GM19328 (cell line): ENCODE results near the gene CCDC116.

Experiments used
- ATAC-seq: cut with Tn5 transposase; IDR thresholded peaks from one replicate; pipeline ENCODE4 v1.9.1; 2021; ENCODE audit warnings: mild to moderate bottlenecking, moderate library complexity; ENCODE audit not compliant: unreplicated experiment

CCDC116 gene

GRCh38 chr22:21650823-21651520 lies 18.4 kb downstream of the CCDC116 start:
- no peak for ATAC-seq

- peak; percentile 24 for ATAC-seq
These were observed 19.0 kb downstream of the CCDC116 start for GRCh38 chr22:21651521-21652009.

- ATAC-seq = peak; percentile 92
These were observed 19.5 kb downstream of the CCDC116 start for GRCh38 chr22:21652010-21652546.

GRCh38 chr22:21652547-21653545 lies 20.3 kb downstream of the CCDC116 start:
- ATAC-seq = no peak

GRCh38 chr22:21657020-21657359 lies 24.4 kb downstream of the CCDC116 start:
- ATAC-seq = no peak

GRCh38 chr22:21657360-21658032 lies 24.9 kb downstream of the CCDC116 start:
- ATAC-seq = peak; percentile 72

GRCh38 chr22:21659864-21660525 lies 27.4 kb downstream of the CCDC116 start:
- no peak for ATAC-seq

GRCh38 chr22:21660904-21661303 lies 28.3 kb downstream of the CCDC116 start:
- no peak for ATAC-seq

- no peak for ATAC-seq
These were observed 29.4 kb downstream of the CCDC116 start for GRCh38 chr22:21661991-21662390.

GRCh38 chr22:21663738-21664137 lies 31.2 kb downstream of the CCDC116 start:
- ATAC-seq = no peak

GRCh38 chr22:21665047-21665851 lies 32.7 kb downstream of the CCDC116 start:
- ATAC-seq = no peak

GRCh38 chr22:21666786-21667185 lies 34.2 kb downstream of the CCDC116 start:
- no peak for ATAC-seq

GRCh38 chr22:21669026-21669425 lies 36.5 kb downstream of the CCDC116 start:
- ATAC-seq = no peak

- no peak for ATAC-seq
These were observed 39.6 kb downstream of the CCDC116 start for GRCh38 chr22:21672107-21672629.

GRCh38 chr22:21673534-21674321 lies 41.2 kb downstream of the CCDC116 start:
- no peak for ATAC-seq

- ATAC-seq = no peak
These were observed 42.2 kb downstream of the CCDC116 start for GRCh38 chr22:21674638-21675245.

- no peak for ATAC-seq
These were observed 45.3 kb downstream of the CCDC116 start for GRCh38 chr22:21677606-21678443.
